Measurements from ENCODE around the gene LAMA2.

LAMA2 gene

GRCh38 chr6:129309154-129309553 is 426.2 kb downstream of the LAMA2 start:
- TF ChIP-seq CTCF (IDR thresholded peaks at IDR 0.05; ENCODE audit: low read depth, low read length) = no peak
- H3K4me3 ChIP-seq (ENCODE audit: low read depth, low read length) = no peak overlapping the region

DNA sequence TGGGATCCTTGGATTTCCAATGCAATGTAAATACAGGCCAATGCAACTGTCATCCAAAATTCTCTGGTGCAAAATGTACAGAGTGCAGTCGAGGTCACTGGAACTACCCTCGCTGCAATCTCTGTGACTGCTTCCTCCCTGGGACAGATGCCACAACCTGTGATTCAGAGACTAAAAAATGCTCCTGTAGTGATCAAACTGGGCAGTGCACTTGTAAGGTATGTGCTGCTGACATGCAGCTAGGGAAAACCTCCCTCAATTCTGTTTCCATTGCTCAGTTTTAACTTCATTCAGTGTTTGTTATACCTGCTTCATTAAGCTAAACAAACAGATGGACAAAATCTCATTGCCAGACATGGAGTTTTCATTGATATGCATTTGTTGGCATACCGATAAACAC is 429.9 kb downstream of the LAMA2 start:
- no peak for TF ChIP-seq CTCF (IDR thresholded peaks at IDR 0.05; ENCODE audit: low read depth, low read length)
- no peak overlapping the region for H3K4me3 ChIP-seq (ENCODE audit: low read depth, low read length)

DNA sequence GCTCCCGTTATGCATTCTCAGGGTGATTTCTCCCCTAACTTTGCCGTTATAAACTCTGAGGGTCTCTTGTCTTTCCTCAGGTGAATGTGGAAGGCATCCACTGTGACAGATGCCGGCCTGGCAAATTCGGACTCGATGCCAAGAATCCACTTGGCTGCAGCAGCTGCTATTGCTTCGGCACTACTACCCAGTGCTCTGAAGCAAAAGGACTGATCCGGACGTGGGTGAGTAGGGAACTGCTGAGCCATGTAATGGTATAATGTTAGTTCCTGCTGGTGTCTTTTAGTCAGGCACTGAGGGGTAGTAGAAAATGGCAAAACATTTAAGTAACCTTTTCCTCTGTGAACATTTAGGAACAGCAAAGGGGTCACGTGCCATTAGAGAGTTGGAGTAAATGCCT is 431.6 kb downstream of the LAMA2 start:
- no peak overlapping the region for H3K4me3 ChIP-seq (ENCODE audit: low read depth, low read length)
- TF ChIP-seq CTCF (IDR thresholded peaks at IDR 0.05; ENCODE audit: low read depth, low read length) = no peak

GRCh38 chr6:129317931-129318820 is 435.2 kb downstream of the LAMA2 start:
- no peak overlapping the region for H3K4me3 ChIP-seq (ENCODE audit: low read depth, low read length)
- TF ChIP-seq CTCF (IDR thresholded peaks at IDR 0.05; ENCODE audit: low read depth, low read length) = no peak

DNA sequence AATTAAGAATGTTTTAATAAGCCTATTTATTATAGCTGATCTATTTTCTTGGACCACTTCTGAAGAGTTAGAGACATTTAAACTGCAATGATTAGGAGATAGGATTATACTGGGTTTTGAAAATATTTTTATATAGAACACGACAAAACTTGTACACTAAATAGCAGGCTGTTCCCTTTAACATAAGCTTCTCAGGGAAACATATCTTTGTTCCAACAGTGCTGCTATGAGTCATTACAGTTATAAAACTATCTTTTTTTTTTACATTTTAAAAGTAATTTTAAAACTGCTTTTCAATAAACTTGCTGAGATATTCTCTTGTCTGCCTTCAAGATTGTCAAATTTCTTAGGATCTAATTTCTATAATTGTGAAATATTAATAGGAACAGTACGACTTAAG is 438.0 kb downstream of the LAMA2 start:
- no peak for TF ChIP-seq CTCF (IDR thresholded peaks at IDR 0.05; ENCODE audit: low read depth, low read length)

DNA sequence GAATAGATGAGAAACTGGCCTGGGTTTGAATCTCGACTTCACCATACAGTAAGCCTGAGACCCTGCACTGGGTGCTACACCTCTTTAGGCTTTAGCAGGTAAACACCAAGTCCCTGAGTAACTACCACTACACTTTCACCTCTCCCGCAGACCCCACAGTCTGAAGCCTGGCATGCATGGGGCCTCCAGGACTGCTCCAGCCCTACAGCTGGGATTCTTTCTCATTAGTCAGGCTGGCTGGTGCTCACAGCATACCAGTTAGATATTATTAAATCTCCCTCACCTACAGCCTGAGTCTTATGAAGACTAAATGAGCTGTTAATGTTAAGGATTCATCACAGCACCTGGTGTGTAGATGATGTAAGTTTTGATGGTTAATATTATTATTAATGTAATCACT is 438.4 kb downstream of the LAMA2 start:
- TF ChIP-seq CTCF (IDR thresholded peaks at IDR 0.05; ENCODE audit: low read depth, low read length) = no peak
- no peak overlapping the region for H3K4me3 ChIP-seq (ENCODE audit: low read depth, low read length)

More for the DNA sequence above, 438.0 kb downstream of the LAMA2 start:
- no peak overlapping the region for H3K4me3 ChIP-seq (ENCODE audit: low read depth, low read length)

- no peak overlapping the region for H3K4me3 ChIP-seq (ENCODE audit: low read depth, low read length)
- TF ChIP-seq CTCF (IDR thresholded peaks at IDR 0.05; ENCODE audit: low read depth, low read length) = no peak
Measured at GRCh38 chr6:129324345-129324744, 441.4 kb downstream of the LAMA2 start.
